K562 (cell line): Measurements from ENCODE around the gene KRTAP15-1. TPM values are rescaled to one million over a fixed set of nuclear protein-coding genes. Genes with fewer than 3 reads are reported as not detected.

Experiments
- ATAC-seq: fragments of 200-7000 bp; cut with Tn5 transposase; 3 replicates; pipeline ENCODE4 v1.9.1; 2020; ENCODE audit warnings: moderate library complexity
- BruUV-seq: library from RNA; stranded (reverse); fragments of 400-500 nt; replicated peaks from 2 replicates; lab custom pipeline; 2021; lab: Mats Ljungman, UMichigan
- CTCF ChIA-PET: fragments of 300-600 bp; formaldehyde crosslinking; extraction: SDS; loops from one replicate; lab custom pipeline; 2021; ENCODE audit warnings: low intra/inter-chr PET ratio; lab: Yijun Ruan, JAX
- POLR2A ChIA-PET: fragments of 300-600, 350-650 bp; sonication (Branson Sonifier 250); formaldehyde crosslinking; extraction: SDS; loops from one replicate; lab custom pipeline; 2021; ENCODE audit warnings: antibody characterized with exemption, inconsistent platforms; lab: Yijun Ruan, JAX
- DNase-seq, 4 experiments: peaks; one replicate each; pipeline versions ENCODE4 v3.0.0 to v3.0.0-alpha.2; 2011 to 2018; ENCODE audit warnings: low spot score in 3 of 4, mixed read lengths in 3 of 4; ENCODE audit errors: extremely low read depth in 1 of 4
- FAIRE-seq: peaks from 2 replicates; lab custom pipeline; 2011; peaks lifted over from hg19 to GRCh38; lab: Jason Lieb, UNC
- H2AFZ ChIP-seq: 2 replicates; pipeline ENCODE4 v1.6.0; 2011; ENCODE audit warnings: low read depth, low read length, control low read depth, inconsistent platforms
- H3K27ac ChIP-seq: fragments of 200-600 bp; 3 replicates; pipeline ENCODE4 v1.8.0; 2011; ENCODE audit warnings: low read depth, mild to moderate bottlenecking, control low read depth, inconsistent platforms, low read length, moderate library complexity, mixed read lengths; ENCODE audit errors: extremely low read depth
- H3K27me3 ChIP-seq, 2 experiments: fragments of 300-600 bp in 1 of 2; 2 replicates in 1 of 2; 3 replicates in 1 of 2; pipeline versions ENCODE4 v1.6.0 to v1.8.0; 2011; ENCODE audit warnings: inconsistent platforms in 2 of 2, low read length in 2 of 2, mild to moderate bottlenecking in 1 of 2, mixed read lengths in 1 of 2, moderate library complexity in 1 of 2; ENCODE audit not compliant: control insufficient read depth in 2 of 2, insufficient read depth in 2 of 2
- H3K36me3 ChIP-seq: fragments of 300-600 bp; 3 replicates; pipeline ENCODE4 v1.8.0; 2011; ENCODE audit warnings: mild to moderate bottlenecking, low read length, inconsistent platforms; ENCODE audit not compliant: control insufficient read depth, insufficient read depth
- H3K4me1 ChIP-seq, 2 experiments: fragments of 200-600 bp in 1 of 2; replicated peaks in 1 of 2; 2 replicates in 1 of 2; 3 replicates in 1 of 2; pipeline versions ENCODE4 v1.5.1 to v1.8.0; 2011; ENCODE audit warnings: inconsistent platforms in 2 of 2, low read length in 2 of 2, mild to moderate bottlenecking in 1 of 2, mixed read lengths in 1 of 2, moderate library complexity in 1 of 2; ENCODE audit not compliant: control insufficient read depth in 2 of 2, insufficient read depth in 2 of 2
- H3K4me2 ChIP-seq: 2 replicates; pipeline ENCODE4 v1.6.1; 2011; ENCODE audit warnings: low read length, control low read depth, inconsistent platforms, mixed read lengths; ENCODE audit not compliant: insufficient read depth
- H3K4me3 ChIP-seq: fragments of 200-600 bp; sonication (generic), shearing (Covaris generic); 2 replicates; pipeline ENCODE4 v1.5.1; 2016; ENCODE audit warnings: control low read depth, inconsistent platforms
- H3K79me2 ChIP-seq: fragments of 200-600 bp; 3 replicates; pipeline ENCODE4 v1.8.0; 2011; ENCODE audit warnings: low read length, inconsistent platforms; ENCODE audit not compliant: control insufficient read depth, insufficient read depth
- H3K9ac ChIP-seq, 2 experiments: 2 replicates each; pipeline versions ENCODE4 v1.6.0 to v1.6.1; 2011; ENCODE audit warnings: low read depth in 2 of 2, low read length in 2 of 2, control low read depth in 1 of 2, inconsistent platforms in 1 of 2, mild to moderate bottlenecking in 1 of 2, mixed read lengths in 1 of 2; ENCODE audit not compliant: insufficient read depth in 1 of 2
- H3K9me1 ChIP-seq: one replicate; pipeline ENCODE4 v1.6.0; 2011; ENCODE audit warnings: inconsistent platforms, mild to moderate bottlenecking, low read length, moderate library complexity; ENCODE audit not compliant: control insufficient read depth, insufficient read depth
- H3K9me3 ChIP-seq: replicated peaks from 2 replicates; pipeline ENCODE4 v1.5.1; 2011; ENCODE audit warnings: low read depth, low read length, inconsistent platforms; ENCODE audit not compliant: control insufficient read depth, insufficient read depth
- H4K20me1 ChIP-seq: replicated peaks from 2 replicates; pipeline ENCODE4 v1.6.1; 2011; ENCODE audit warnings: low read length, inconsistent platforms, mixed read lengths; ENCODE audit not compliant: control insufficient read depth, insufficient read depth
- E2F3 ChIP-seq: fragments of 250-450 bp; sonication (Bioruptor Pico); IDR thresholded peaks from 2 replicates; pipeline ENCODE4 v1.4.0; 2020; ENCODE audit warnings: mild to moderate bottlenecking
- ETV1 ChIP-seq: fragments of 450-650 bp; conservative IDR thresholded peaks from 2 replicates; pipeline ENCODE4 v1.6.1; 2016; ENCODE audit warnings: missing genetic modification characterization, control low read depth, low read depth, missing compliant biosample characterization
- MYNN ChIP-seq, 2 experiments: sonication (generic); formaldehyde crosslinking in 1 of 2; IDR thresholded peaks; 2 replicates each; pipeline versions ENCODE4 v1.5.0 to v1.6.1; 2016 to 2020; ENCODE audit warnings: antibody characterized with exemption in 1 of 2, missing genetic modification reagents in 1 of 2
- SNIP1 ChIP-seq: fragments of 450-650 bp; IDR thresholded peaks from 2 replicates; pipeline ENCODE4 v1.7.1; 2017; ENCODE audit warnings: low read depth, mild to moderate bottlenecking
- TCF3 ChIP-seq: sonication (generic); formaldehyde crosslinking; IDR thresholded peaks from 2 replicates; pipeline ENCODE4 v1.4.0; 2020; ENCODE audit warnings: mild to moderate bottlenecking, missing genetic modification reagents
- XRCC5 ChIP-seq: fragments of 200-400 bp; formaldehyde crosslinking; IDR thresholded peaks from 2 replicates; pipeline ENCODE4 v1.6.1; 2017; ENCODE audit warnings: low read depth, mild to moderate bottlenecking, low read length
- ZNF445 ChIP-seq: fragments of 250-450 bp; sonication (Bioruptor Pico); IDR thresholded peaks from 2 replicates; pipeline ENCODE4 v1.4.0; 2020; ENCODE audit warnings: low read depth, mild to moderate bottlenecking, moderate library complexity
- WGBS: fragments of 100-300 bp; shearing (Covaris generic); methylation state at CpG from one replicate; pipeline ENCODE4 v1.1.6; 2016; ENCODE audit warnings: low coverage, mixed read lengths; ENCODE audit not compliant: insufficient coverage; ENCODE audit errors: missing lambda C conversion rate; 5-methylcytosine and 5-hydroxymethylcytosine counted together
- in situ Hi-C: fragments of 300-500 bp; cut with MboI; formaldehyde crosslinking; loops from 4 replicates; pipeline ENCODE4 v1.15.0; 2018; ENCODE audit warnings: inconsistent platforms, mixed read lengths
- intact Hi-C: fragments of 100-400 bp; cut with micrococcal nuclease; formaldehyde crosslinking; loops from 2 replicates; pipeline ENCODE4 v1.14.2; 2022
- polyA plus RNA-seq, 8 experiments: library from polyadenylated mRNA; depleted of rRNA in 4 of 8; stranded (reverse) in 5 of 8; unstranded in 3 of 8; fragments of >200 nt; fragmentation: Nextera tagmentation in 2 of 8; fragmentation: Illumina TruSeq in 1 of 8; extraction: Ambion mirVana in 2 of 8; extraction: Trizol in 1 of 8; gene quantifications; 2 replicates each; pipeline versions ENCODE4 v1.2.1 to v1.2.3, GENCODE V29; 2011 to 2014; ENCODE audit warnings: inconsistent platforms in 1 of 8, missing spikeins in 1 of 8
- total RNA-seq, 7 experiments: library from RNA; depleted of rRNA in 6 of 7; stranded (reverse); fragments of >200 nt in 6 of 7; fragmentation: Illumina TruSeq in 2 of 7; extraction: Trizol in 2 of 7; gene quantifications; 2 replicates each; pipeline versions ENCODE4 v1.2.1 to v1.2.3, GENCODE V29; 2011 to 2021; ENCODE audit warnings: low replicate concordance in 1 of 7

Gene KRTAP15-1
- total and polyA plus RNA-seq, 9 of the 15 experiments (the other 6 are each of a cell fraction or from before 2014, with no cell fraction given), result not detected

GRCh38 chr21:30479259-30479658 lies 39.2 kb downstream of the KRTAP15-1 start (continued):
- TF ChIP-seq ETV1 (no peak), ZNF445 (CRISPR knock-in tag) (no peak), E2F3 (CRISPR knock-in tag) (no peak), XRCC5 (no peak), MYNN (IDR thresholded peaks at IDR 0.05) (no peak), MYNN (CRISPR knock-in tag; IDR thresholded peaks at IDR 0.05) (no peak)

GRCh38 chr21:30480145-30480544 lies 40.1 kb downstream of the KRTAP15-1 start, which contains the start of gene KRTAP19-1:
Gene KRTAP19-1 (minus strand): TSS chr21:30480367. CDS start chr21:30480317, 50 bp downstream.
- DNase-seq (no peak), ATAC-seq (no peak)
- Histone ChIP-seq H3K4me1 (no peaks in the 10 kb centered on the region), H3K4me2 (no peak within 1 kb of the TSS), H4K20me1 (no peaks in the 10 kb centered on the region), H3K27ac (no peak within 1 kb of the TSS), H3K27me3 (no peaks in the 10 kb centered on the region), H3K9me1 (no peaks in the 10 kb centered on the region), H3K4me3 (no peak within 1 kb of the TSS), H2AFZ (no peak within 1 kb of the TSS)
- POLR2A ChIA-PET, result no interaction called here
- no TSS peak for BruUV-seq
- TF ChIP-seq TCF3 (CRISPR knock-in tag) (no peak), SNIP1 (no peak)
- TF ChIP-seq, all 486 proteins: peak for 0
- Histone ChIP-seq H3K9me3 (no peaks in the 10 kb centered on the region; the same call in 1 of the 2 replicates), H3K36me3 (no peaks in the 10 kb centered on the region), H3K79me2 (no peaks in the 10 kb centered on the region), H3K9ac (no peak within 1 kb of the TSS)
- intact Hi-C loops, result no loop called here
- under 1% methylated on average over 7 of the region's 7 CpGs for WGBS
- no peak for FAIRE-seq
- in situ Hi-C loops, result no loop called here
- CTCF ChIA-PET, result no interaction called here
